Lower leg skin (tissue), 3 donors: ENCODE measurements around the gene DPP6.

ENCODE experiments used
- CTCF ChIP-seq, 3 donors: fragments of 450-650 bp; IDR thresholded peaks; one replicate each; pipeline ENCODE4 v1.5.1; 2016; ENCODE audit warnings: antibody characterized with exemption in 3 of 3, mild to moderate bottlenecking in 3 of 3, moderate library complexity in 2 of 3
- POLR2A ChIP-seq, 2 donors: fragments of 450-650 bp; IDR thresholded peaks; one replicate each; pipeline ENCODE4 v1.6.1; 2016 to 2017; ENCODE audit warnings: antibody characterized with exemption in 2 of 2, mild to moderate bottlenecking in 1 of 2, moderate library complexity in 1 of 2

- no peak for TF ChIP-seq CTCF (IDR thresholded peaks at IDR 0.05)
- no peak for TF ChIP-seq POLR2A (IDR thresholded peaks at IDR 0.05)
Measured at GRCh38 chr7:154791611-154792010, 739.4 kb downstream of the DPP6 start.
